HG03432 (cell line): ENCODE measurements around the gene ZNF516.

Experiments used
- ATAC-seq: cut with Tn5 transposase; IDR thresholded peaks from one replicate; pipeline ENCODE4 v1.9.1; 2021; ENCODE audit warnings: mild to moderate bottlenecking, moderate library complexity; ENCODE audit not compliant: unreplicated experiment

Gene ZNF516

DNA sequence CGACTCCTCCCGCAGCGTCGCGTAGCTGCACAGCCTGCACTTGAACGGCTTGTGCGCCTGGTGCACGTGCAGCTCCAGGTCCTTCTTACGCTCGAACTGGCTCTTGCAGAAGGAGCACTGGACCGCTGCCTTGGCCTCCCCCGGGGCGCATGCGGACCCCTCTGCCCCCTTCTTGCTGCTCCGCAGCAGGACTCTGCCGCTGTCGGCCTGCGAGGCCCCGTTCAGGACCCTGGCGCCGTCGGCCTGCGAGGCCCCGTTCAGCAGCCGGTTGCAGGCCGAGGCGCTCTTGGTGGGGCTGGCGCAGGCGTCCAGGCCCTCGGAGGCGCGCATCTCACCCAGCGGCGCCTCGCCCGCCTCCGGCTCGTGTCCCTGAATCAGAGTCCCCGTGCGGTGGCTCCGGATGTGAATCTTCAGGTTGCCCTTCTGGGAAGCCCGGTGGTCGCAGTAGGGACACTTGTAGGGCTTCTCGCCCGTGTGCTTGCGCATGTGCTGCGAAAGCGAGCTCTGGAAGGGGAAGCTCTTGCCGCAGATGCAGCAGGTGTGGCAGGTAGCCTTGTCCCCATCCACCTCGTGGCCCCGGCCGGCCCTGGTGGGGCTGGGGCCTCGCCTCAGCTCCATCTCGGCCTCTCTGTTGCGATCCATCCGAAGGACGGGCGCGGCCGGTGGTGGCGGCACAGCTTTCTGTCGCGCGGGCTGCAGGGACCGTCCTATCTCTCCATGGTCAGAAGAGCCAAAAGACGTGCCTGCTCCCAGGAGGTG is 52.5 kb downstream of the ZNF516 start:
- ATAC-seq: no peak

DNA sequence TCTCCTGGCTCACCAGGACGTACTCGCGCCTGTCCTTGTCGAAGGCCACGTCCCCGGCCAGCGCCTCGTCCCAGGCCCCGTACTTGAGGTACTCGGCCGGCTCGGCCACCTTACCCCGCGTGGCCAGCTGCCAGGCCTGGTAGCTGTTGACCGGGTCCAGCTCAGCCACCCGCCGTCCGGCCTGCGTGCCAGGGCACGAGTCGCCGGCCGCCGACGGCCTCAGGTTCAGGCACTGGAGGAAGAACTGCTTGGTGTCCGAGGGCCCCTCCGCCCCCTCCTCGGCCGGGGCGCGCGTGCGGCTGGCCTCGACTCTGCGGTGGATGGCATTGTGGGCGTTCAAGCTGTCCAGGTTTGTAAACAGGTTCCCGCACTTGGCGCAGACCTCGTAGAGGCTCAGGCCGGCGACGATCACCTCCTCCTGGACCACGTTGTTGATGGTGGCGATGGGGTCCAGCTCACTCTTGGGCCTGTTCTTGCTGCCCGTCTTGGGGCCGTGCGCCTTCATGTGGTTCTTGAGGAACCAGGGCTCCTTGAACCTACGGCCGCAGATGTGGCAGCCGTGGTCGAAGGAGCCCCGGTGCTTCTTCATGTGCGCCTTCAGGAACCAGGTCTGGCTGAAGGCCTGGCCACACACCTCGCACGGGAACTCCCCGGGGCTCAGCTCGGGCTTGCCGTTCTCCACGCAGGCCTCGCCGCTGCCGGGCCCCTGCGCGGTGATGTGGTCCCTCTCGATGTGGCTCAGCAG is 53.2 kb downstream of the ZNF516 start:
- ATAC-seq: no peak

DNA sequence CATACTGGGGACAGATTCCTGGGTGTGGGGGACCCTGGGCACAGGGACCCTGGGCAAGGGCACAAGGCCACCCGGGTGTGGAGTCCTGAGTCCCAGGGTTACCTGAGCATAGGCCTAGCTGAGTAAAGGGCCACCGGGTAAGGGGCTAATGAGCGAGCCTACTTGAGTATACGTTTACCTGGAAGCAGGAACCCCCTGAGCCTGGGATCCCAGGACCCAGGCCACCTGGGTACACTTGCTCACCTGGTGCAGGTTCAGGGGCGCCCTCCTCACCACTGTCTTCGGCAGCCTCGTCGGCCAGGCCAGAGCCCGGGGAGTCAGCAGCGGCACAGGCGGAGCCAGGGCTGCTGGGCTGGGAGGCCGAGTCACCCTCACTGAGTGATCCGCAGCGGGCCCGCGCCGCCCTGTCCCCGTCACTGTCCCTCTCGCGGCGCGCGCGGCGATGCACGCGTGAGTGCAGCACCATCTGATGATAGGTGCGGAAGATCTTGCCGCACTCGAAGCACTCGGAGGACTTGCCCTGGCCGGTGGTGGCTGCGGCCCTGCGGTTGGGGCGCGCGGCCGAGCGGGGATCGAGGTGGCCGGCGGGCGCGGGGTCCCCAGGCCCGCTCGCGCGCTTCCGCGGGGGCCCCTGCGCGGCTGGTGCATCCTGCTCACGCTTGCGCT is 53.9 kb downstream of the ZNF516 start:
- no peak for ATAC-seq

DNA sequence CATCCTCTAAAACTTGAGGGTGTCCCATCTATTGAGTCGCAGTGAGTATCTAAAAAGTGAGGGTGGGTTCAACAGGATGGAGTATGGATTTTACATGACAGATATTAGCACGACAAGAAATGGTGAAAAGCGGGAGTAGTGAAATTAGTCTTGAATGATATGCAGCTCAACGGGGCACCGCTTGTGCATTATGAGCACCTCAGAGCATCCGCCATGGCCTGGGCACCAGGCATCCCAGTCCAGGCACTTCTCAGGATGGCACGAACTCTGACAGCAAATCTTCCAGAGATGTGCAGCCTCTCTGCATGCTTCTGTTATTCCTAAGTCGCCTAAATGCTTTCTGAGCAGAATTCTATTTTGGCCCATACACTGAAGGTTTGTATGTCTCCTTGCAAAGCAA is 57.1 kb downstream of the ZNF516 start:
- no peak for ATAC-seq

DNA sequence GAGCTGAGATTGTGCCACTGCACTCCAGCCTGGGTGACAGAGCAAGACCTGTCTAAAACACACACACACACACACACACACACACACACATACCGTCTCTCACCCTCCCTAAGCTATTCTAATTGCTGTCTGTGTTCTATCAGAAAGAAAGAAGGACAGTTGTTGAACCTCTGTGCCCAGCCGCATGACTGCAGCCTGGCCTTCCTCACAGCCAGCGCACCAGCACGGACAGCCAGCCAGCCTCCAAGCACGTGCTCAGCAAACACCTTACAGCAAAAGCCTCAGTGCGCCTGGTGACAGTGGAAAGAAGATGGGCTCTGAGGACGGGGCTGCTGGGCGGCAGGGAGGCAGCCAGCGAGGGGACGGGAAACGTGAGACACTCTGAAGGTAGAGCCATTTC is 58.0 kb downstream of the ZNF516 start:
- no peak for ATAC-seq

DNA sequence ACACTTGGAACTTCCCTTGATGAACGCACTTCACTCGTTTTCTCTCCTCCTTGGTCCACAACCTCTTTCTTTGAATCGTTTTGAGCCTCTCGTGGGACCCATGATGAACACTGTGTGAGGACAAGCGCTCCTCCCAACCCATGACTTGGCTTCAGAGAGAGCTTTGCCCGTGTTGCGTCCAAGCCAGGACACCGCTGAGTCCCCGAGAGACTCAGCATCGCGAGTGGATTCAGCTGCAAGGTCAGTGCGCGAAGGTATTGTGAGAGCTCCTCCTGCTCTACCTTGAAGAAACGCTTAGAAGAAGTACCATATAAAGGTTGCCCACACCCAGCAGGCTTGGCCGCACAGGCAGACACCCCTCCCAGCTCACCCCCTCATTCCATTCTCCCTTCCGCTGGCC is 58.7 kb downstream of the ZNF516 start:
- ATAC-seq: no peak

DNA sequence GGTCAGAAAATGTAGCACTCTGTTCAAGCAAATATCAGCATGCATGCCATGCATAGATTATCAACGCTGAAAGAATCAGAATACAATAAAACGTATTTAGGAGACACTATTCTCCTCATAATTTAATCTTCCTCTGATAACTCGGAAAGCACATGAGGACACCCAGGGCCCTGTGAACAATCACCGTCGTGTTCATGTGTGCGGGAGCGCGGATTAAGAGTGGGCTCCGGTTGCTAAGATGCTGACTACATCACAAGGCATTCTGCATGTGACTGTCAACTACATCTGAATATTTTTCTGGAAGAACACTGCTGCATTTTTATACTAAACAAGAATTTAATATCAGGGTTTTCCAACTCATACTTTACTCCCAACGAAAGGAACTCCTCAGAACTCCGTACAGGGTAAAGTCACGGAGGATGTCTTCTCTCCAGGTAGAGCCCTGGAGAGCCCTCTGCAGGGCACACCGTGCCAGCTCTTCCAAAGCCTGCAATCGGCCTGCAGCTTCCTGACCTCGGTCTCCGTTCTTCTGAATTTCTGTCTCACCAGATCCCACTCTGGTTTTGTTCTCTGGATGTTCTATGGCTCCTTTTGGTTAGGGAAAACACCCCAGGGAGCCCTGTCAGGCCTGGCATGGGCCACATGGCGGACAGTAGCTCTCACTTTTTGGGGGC is 59.6 kb downstream of the ZNF516 start:
- ATAC-seq: no peak

DNA sequence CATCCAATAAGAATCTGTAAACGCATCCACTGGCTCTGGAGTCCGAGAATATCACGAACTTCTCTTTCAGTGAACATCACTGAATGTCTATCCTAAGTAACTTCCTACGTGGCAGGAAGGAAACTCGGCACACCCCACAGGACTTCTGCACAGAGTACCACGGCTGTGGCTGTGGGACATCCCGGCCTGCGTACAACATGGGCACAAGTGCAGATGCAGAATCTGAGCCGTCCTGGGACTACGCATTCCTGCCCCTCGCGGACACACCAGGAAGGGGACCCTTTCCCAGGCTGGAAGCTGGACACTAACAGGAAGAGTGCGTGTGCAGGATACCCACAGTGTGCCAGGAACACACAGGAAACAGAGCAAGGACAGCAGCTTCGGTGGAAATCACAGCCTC is 60.6 kb downstream of the ZNF516 start:
- no peak for ATAC-seq

DNA sequence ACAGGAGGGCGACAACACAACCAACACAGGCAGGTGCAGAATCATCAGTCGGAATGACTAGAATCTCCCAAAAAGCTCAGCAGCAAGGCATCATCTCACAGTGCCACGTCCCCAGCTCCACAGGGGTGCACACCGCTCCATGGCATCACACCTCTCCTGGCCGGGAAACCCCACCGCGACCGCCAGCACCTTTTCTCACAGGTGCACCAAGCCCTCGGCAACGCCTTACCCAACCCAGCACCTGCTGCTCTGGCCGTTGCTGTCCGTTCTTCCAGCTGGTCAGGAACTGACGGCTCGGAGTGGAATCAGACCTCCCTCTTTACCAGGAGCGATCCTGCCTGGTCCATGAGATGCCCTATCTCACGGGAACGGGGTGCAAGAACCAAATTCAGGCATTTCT is 61.3 kb downstream of the ZNF516 start:
- no peak for ATAC-seq

DNA sequence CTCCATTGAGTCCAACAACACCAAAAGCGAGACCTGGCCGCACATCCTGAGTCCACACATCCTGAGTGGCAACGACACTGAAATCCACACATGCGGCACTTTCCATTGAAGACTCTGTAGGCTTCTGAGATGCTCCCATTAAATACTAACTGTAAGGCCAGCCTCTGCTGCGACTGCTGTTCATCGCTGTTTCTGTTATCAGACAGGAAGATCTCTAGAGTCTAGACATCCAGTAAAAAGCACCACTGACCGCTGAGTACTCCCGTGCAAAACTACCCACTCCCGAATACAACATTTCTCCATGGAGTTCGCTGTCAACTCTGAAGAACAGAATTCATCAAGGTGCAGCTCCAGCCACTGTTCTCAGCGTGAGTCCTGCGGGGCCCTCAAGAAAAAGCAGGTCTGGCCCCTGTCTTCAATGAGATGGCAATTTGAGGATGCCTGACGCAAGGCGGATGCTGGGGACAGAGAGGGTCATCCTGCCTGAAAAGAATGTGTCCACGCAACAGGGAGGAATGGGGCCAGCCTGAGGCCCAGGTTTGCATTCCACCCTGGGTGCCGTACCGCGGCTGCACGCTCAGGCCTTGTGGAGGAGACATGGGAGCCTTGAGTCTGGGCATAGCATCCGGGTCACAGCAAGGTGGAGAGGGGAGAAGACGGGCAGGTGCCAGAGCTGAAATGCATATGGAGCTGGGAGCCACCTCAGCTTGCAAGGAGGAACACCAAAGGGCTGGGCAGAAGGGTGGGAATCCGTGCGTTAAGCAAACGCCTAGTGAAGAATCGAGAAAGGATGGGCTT is 61.9 kb downstream of the ZNF516 start:
- ATAC-seq: no peak

DNA sequence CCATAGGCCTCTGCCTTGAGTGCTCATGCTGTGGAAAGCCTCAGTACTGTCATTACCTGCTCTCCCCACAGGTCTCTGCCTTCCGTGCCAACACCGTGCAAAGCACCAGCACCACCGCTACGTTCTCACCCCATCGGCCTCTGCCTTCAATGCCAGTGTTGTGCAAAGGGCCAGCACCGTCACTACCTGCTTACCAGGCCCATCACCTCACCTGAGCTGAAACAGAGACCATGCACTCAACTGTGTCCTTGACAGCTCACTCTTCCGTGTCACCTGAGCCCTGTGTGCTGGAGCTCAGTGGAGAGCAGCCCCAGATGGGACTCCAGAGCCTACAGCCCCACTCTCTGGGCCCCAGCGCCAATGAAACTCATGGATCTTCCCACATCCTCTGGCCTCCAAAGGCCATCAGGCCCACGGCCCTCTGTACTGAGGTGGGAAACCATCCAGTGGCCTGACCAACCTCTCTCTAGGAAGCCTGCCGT is 62.7 kb downstream of the ZNF516 start:
- ATAC-seq: no peak

DNA sequence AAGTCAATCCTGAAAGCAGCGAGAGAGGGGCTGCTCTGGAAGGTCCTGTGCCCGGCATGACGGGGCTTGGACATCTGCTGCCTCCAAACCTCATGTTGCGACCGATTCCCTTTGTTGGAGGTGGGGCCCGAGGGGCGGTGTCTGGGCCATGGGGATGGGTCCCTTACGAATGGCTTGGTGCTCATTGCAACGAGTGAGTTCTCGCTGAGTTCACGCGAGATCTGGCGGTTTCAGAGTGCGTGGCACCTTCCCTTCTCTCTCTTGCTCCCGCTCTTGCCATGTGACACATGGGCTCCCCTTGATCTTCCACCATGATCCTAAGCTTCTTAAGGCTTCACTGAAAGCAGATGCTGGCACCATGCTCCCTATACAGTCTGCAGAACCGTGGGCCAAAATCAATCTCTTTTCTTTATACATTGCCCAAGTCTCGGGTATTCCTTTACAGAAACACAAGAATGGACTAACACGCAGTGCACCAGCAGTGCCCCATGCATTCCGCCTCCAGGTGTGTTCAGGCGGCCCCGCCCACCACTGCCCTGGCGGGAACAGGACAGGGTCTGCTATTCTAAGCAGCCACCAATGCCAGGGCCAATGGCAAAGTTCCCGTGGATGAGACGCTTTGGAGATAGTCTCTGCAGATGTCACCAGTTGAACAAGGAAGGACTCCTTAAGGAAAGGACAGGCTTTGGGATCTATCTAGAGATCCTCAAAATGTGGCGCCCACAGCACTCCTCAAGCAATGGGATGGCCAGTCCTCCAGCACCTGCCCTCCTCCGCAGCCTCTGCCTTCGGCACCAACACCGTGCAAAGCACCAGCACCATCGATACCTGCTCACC is 63.4 kb downstream of the ZNF516 start:
- no peak for ATAC-seq

DNA sequence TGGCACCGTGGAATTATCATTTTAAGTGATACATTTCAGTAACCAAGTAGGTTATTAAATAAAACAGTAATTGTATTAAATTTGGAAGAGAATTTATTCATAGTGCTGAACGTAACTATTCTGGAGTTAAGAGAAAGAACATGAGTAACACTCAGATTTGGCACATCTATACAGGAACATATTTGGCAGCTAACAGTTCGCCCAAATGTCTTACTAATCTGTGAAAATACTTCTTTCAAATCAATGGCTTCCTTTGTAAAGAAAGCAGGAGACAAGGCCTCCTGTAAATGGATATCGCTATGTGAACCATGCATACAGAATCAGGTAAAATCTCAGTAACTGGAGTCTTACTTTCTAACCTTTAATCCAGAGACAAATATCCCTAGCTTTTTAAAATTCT is 64.4 kb downstream of the ZNF516 start:
- ATAC-seq: no peak

DNA sequence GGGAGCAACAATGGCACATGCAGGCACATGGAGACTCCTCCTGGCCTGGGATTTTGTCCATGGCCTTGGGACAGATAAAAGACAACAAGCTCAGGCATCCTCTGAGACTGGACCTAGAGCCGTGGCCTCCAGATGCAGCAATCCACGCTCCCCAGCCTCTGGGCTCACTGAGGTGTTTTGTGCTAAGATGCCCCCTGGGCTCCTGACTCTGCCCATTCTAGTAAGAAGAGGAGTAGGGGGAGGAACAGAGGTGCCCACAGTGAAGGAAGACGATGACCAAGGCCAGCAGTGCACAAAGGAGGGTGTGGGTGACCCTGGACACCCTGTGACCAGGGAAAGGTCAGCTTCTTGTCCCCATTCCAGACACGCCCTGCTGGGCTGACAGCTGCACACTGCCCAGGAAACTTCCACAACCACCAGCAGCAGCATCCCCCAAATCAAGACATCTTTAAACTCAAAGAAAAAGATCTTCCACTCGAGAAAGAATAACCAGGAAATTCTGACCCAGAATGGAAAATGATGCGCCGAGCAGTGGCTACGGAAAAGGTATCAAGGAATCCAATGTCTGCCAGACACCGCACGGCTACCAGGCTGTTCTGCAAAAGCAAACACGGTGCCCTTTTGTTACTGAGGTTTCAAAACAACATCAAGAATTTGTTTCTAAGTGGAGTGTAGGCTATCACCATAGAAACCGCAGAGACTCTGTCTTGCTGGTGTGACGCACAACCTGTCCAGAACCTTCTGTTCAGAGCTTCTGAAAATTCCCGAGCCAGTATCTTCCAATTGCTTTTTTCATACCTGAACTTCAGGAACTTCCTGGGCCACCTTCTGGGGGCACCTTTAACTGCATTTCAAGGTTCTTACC is 65.5 kb downstream of the ZNF516 start:
- no peak for ATAC-seq

DNA sequence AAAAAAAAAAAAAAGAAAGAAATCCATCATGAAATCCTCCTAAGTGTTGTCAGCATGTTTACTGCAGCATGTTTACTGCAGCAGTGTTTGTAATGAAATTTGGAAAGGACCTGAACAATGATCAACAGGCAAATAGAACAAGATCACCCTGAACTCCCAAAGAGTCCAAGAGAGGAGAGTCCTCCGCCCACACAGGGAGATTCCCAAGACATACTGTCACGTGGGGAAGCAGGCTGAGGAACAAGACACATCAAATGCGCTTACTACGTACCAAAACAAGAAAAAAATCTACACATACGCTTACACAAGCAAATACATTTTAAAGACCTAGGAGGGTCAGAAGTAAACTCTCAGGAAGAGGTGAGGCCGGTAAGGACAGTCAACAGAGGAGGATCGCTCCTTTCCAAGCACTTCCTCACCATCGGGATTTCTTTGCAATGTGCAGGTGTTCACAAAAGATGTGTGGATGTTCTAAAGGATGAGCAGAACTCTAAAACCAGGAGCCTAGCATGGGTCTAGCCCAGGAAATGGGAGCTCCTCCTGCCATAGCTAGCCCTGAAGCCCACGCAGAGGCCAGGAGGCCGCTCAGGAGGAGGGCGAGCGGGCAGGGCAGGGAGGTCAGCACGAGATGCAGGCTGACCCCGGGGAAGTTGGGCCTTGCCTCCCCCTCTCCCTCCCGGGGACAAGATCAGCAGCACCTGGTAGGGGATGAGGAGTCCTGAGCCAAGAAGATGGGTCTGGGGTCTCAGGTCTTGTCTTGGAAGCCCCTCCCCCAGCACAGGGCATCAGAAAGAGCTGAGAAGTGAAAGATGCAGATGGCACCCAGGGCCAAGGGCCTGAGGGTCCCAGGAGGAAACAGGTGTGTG is 66.4 kb downstream of the ZNF516 start:
- no peak for ATAC-seq

DNA sequence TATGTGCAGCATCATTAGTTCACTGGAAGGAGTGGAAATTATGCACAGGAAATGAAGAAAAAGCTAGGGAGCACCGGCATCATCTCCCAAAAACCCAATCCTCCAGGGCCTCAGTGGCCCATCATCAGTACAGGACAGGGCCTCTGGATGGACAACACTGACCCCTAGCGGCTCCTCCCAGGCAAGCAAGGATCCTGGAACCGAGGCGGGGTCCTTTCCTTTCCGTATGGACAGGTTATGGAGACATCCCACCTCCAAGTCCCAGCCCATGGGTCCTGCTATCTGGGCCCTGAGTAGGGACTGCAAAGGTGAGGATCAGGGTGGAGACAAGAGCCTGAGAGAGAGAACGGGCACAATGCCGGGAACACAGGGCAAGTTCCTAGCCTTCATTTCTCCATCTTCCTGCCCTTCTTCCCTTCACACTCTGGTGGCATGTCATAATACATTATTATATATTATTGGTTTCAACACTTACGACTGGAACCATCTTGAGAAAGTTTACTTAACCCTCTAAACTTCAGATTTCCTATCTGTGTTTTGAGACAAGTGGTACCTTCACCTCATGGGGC is 68.2 kb downstream of the ZNF516 start:
- no peak for ATAC-seq
